Brain pericyte (primary cell): ENCODE measurements around the gene HSF5.
"Not testable (repeated sequence)": the region's sequence is repeated elsewhere in the genome, so short reads cannot be mapped to it uniquely, and the experiment has no call there.

Source experiments
- DNase-seq: peaks from one replicate; pipeline ENCODE4 v3.0.0-alpha.2; 2012; ENCODE audit warnings: low read depth, low spot score

HSF5 gene

GRCh38 chr17:58413684-58414083 is 74.5 kb downstream of the HSF5 start:
- DNase-seq: no peak

GRCh38 chr17:58412961-58413586 is 75.1 kb downstream of the HSF5 start:
- DNase-seq: no peak

- DNase-seq: no peak
These were observed 76.0 kb downstream of the HSF5 start for GRCh38 chr17:58412064-58412703.

- DNase-seq: no peak
These were observed 76.8 kb downstream of the HSF5 start for GRCh38 chr17:58411408-58411894.

- DNase-seq: no peak
These were observed 77.3 kb downstream of the HSF5 start for GRCh38 chr17:58410714-58411407.

GRCh38 chr17:58409432-58409831 is 78.8 kb downstream of the HSF5 start:
- DNase-seq: no peak

GRCh38 chr17:58403311-58403710 is 84.9 kb downstream of the HSF5 start:
- no peak for DNase-seq

GRCh38 chr17:58402679-58403078 is 85.5 kb downstream of the HSF5 start:
- no peak for DNase-seq

- DNase-seq: no peak
These were observed 86.2 kb downstream of the HSF5 start for GRCh38 chr17:58402047-58402446.

GRCh38 chr17:58401287-58401686 is 86.9 kb downstream of the HSF5 start:
- no peak for DNase-seq

GRCh38 chr17:58400826-58401225 is 87.4 kb downstream of the HSF5 start:
- DNase-seq: no peak

GRCh38 chr17:58399974-58400373 is 88.2 kb downstream of the HSF5 start:
- no peak for DNase-seq

- no peak for DNase-seq
These were observed 89.5 kb downstream of the HSF5 start for GRCh38 chr17:58398574-58399266.

- not testable (repeated sequence) for DNase-seq
These were observed 90.8 kb downstream of the HSF5 start for GRCh38 chr17:58397421-58397820.

GRCh38 chr17:58396173-58396572 is 92.0 kb downstream of the HSF5 start:
- DNase-seq: no peak

- no peak for DNase-seq
These were observed 93.5 kb downstream of the HSF5 start for GRCh38 chr17:58394534-58395223.

- DNase-seq: no peak
These were observed 96.8 kb downstream of the HSF5 start for GRCh38 chr17:58391302-58391984.

GRCh38 chr17:58390884-58391283 is 97.3 kb downstream of the HSF5 start:
- DNase-seq: no peak

GRCh38 chr17:58388302-58389190 is 99.7 kb downstream of the HSF5 start:
- no peak for DNase-seq

GRCh38 chr17:58387834-58388233 is 100.4 kb downstream of the HSF5 start:
- no peak for DNase-seq
